Vagina (tissue), 2 donors: ENCODE data around the gene EGFR. TPM values are rescaled to one million over a fixed set of nuclear protein-coding genes. Genes with fewer than 3 reads are reported as not detected.

Experiments
- DNase-seq, 2 donors: peaks; one replicate each; pipeline ENCODE4 v3.0.0-alpha.2; 2017; ENCODE audit errors: extremely low spot score in 2 of 2
- H3K27ac ChIP-seq: fragments of 200-600 bp; sonication (generic); one replicate; pipeline ENCODE4 v1.5.1; 2019
- H3K27me3 ChIP-seq: fragments of 200-600 bp; sonication (generic); one replicate; pipeline ENCODE4 v1.5.1; 2019
- H3K36me3 ChIP-seq, 2 donors: fragments of 200-600 bp; sonication (generic); one replicate each; pipeline ENCODE4 v1.5.1; 2017 to 2019
- H3K4me1 ChIP-seq: fragments of 200-600 bp; sonication (generic); one replicate; pipeline ENCODE4 v1.5.1; 2019
- H3K4me3 ChIP-seq, 2 donors: fragments of 200-600 bp; sonication (generic); 1 replicate in 1 of 2; 2 replicates in 1 of 2; pipeline ENCODE4 v1.5.1; 2016 to 2019
- H3K9me3 ChIP-seq: fragments of 200-600 bp; sonication (generic); one replicate; pipeline ENCODE4 v1.5.1; 2019
- POLR2A ChIP-seq, 2 donors: fragments of 450-650 bp; IDR thresholded peaks; one replicate each; pipeline ENCODE4 v1.6.1; 2017; ENCODE audit warnings: antibody characterized with exemption in 2 of 2, mild to moderate bottlenecking in 2 of 2, moderate library complexity in 2 of 2
- POLR2AphosphoS5 ChIP-seq, 2 donors: sonication (generic); formaldehyde crosslinking; IDR thresholded peaks; one replicate each; pipeline ENCODE4 v1.9.0; 2017; ENCODE audit warnings: antibody characterized with exemption in 2 of 2, mild to moderate bottlenecking in 2 of 2, low read depth in 1 of 2; ENCODE audit not compliant: insufficient read depth in 1 of 2
- intact Hi-C: fragments of 100-400 bp; cut with DNase I; formaldehyde crosslinking; loops from one replicate; pipeline ENCODE4 v1.15.1; 2023
- total RNA-seq: library from RNA; depleted of rRNA; stranded (reverse); fragments of >200 nt; gene quantifications from one replicate; pipeline ENCODE4 v1.2.3, GENCODE V29; 2016
- TF ChIP-seq, protein P1 (sequence below), 3 experiments: fragments of 450-650 bp in 2 of 3; fragments of 200-600 bp in 1 of 3; sonication (generic) in 1 of 3; IDR thresholded peaks; one replicate each; pipeline ENCODE4 v1.5.1; 2017 to 2019; ENCODE audit warnings: antibody characterized with exemption in 3 of 3, mild to moderate bottlenecking in 2 of 3, moderate library complexity in 2 of 3

EGFR gene
- total RNA-seq, 1 donor from 2014 or later, result 130 TPM

DNA sequence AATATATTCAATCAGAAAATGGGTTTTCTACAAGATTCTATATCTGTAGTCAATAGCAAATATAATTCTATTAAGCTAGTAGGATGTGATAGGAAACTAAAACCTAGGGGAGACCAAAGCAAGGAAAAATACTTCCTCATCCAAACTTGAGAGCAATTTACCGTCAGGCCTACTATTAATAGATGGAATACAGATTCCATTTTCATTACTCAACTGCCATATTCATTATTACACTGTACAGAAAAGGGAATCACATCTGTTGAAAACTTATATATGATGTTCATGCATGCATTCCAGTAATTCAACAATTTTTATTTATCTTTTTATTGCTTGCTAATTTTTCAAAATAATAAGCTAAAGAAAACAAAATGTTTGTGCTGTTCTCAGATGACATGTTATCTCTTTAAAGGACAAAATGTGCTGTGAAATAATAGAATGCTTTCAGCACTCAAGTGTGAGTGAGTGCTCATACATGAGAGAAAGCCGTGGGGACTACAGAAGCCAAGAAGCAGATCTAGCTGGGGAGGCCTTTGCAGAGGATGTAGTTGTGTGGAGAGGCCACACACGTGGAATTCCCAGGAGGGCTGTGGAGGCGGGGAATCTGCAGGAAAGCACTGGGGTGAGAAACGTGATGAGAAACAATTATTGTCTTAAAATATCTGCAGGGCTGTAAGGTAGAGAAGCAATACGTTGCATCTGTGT, 110.0 kb downstream of the EGFR start:
- Histone ChIP-seq H3K36me3 (no peaks in the 10 kb centered on the region), H3K9me3 (no peaks in the 10 kb centered on the region), H3K27me3 (no peaks in the 10 kb centered on the region), H3K27ac (peak overlapping the region; percentile 91), H3K4me3 (no peak overlapping the region), H3K4me1 (peaks cover 94% of the 10 kb centered on the region)
- no peak for TF ChIP-seq POLR2A (IDR thresholded peaks at IDR 0.05)
- TF ChIP-seq, protein P1, sequence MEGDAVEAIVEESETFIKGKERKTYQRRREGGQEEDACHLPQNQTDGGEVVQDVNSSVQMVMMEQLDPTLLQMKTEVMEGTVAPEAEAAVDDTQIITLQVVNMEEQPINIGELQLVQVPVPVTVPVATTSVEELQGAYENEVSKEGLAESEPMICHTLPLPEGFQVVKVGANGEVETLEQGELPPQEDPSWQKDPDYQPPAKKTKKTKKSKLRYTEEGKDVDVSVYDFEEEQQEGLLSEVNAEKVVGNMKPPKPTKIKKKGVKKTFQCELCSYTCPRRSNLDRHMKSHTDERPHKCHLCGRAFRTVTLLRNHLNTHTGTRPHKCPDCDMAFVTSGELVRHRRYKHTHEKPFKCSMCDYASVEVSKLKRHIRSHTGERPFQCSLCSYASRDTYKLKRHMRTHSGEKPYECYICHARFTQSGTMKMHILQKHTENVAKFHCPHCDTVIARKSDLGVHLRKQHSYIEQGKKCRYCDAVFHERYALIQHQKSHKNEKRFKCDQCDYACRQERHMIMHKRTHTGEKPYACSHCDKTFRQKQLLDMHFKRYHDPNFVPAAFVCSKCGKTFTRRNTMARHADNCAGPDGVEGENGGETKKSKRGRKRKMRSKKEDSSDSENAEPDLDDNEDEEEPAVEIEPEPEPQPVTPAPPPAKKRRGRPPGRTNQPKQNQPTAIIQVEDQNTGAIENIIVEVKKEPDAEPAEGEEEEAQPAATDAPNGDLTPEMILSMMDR (IDR thresholded peaks at IDR 0.05), result no peak
- no peak for TF ChIP-seq POLR2AphosphoS5 (IDR thresholded peaks at IDR 0.05; ENCODE audit: insufficient read depth in 1 of 2, low read depth in 1 of 2)
- no peak for DNase-seq
- intact Hi-C loops, result no loop called here

GRCh38 chr7:55129541-55130394, 111.0 kb downstream of the EGFR start:
- no peak for DNase-seq
- TF ChIP-seq, protein P1 (IDR thresholded peaks at IDR 0.05), result no peak
- TF ChIP-seq POLR2AphosphoS5 (IDR thresholded peaks at IDR 0.05; ENCODE audit: insufficient read depth in 1 of 2, low read depth in 1 of 2) (no peak), POLR2A (IDR thresholded peaks at IDR 0.05) (no peak)
- Histone ChIP-seq H3K4me1 (peaks cover 96% of the 10 kb centered on the region), H3K9me3 (no peaks in the 10 kb centered on the region), H3K27me3 (no peaks in the 10 kb centered on the region), H3K27ac (peak overlapping the region; percentile 91), H3K36me3 (no peaks in the 10 kb centered on the region), H3K4me3 (no peak overlapping the region)
- intact Hi-C loops, result loop anchor here (5.0 to 10.0 kb wide), 2 partner anchors 45 to 107 kb away; no protein-coding TSS in a partner anchor

DNA sequence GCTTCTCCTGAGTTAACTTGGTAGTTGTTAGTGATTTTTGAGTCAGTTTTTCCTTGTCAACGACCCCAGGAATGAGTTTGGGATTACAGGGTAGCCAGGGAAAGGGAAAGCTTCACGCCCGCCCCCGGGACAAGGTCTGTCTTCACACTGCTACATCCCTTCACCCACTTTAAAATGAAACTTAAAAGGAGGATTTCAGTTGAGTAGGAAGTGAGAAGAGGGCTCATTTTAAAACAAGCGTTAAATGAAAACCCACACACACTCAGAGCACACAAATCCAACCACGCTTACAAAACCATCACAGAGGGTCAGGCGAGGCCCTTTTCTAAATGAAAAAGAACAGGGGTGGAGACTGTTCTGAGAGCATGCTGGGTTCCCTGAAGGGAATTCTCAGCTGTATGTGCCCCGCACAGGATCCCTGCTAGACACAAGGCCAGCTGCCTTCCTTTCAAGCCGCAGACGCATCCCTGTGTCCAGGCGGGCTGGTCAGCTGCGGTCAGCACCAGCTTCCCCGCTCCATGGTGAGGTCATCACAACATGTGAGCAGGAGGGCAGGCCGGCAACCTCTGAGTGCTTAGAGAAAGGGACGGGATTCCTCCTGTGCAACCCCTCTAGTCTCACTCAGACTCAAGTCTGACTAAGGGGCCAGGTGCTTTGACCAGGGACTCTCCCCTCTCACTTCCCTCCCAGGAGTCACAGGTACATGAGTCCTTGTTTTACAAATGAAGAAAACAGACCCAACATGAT, 111.8 kb downstream of the EGFR start:
- no peak overlapping the region for H3K4me3 ChIP-seq
- H3K9me3 ChIP-seq, result no peaks in the 10 kb centered on the region
- H3K4me1 ChIP-seq, result peaks cover 91% of the 10 kb centered on the region
- no peak for DNase-seq
- H3K27ac ChIP-seq, result peak overlapping the region; percentile 91
- TF ChIP-seq POLR2A (IDR thresholded peaks at IDR 0.05) (no peak), POLR2AphosphoS5 (IDR thresholded peaks at IDR 0.05; ENCODE audit: insufficient read depth in 1 of 2, low read depth in 1 of 2) (peak in 1 of 2 donors; percentile 71)
- intact Hi-C loops, result loop anchor here (5.0 to 10.0 kb wide), 2 partner anchors 46 to 108 kb away; no protein-coding TSS in a partner anchor
- H3K36me3 ChIP-seq, result no peaks in the 10 kb centered on the region
- no peaks in the 10 kb centered on the region for H3K27me3 ChIP-seq

DNA sequence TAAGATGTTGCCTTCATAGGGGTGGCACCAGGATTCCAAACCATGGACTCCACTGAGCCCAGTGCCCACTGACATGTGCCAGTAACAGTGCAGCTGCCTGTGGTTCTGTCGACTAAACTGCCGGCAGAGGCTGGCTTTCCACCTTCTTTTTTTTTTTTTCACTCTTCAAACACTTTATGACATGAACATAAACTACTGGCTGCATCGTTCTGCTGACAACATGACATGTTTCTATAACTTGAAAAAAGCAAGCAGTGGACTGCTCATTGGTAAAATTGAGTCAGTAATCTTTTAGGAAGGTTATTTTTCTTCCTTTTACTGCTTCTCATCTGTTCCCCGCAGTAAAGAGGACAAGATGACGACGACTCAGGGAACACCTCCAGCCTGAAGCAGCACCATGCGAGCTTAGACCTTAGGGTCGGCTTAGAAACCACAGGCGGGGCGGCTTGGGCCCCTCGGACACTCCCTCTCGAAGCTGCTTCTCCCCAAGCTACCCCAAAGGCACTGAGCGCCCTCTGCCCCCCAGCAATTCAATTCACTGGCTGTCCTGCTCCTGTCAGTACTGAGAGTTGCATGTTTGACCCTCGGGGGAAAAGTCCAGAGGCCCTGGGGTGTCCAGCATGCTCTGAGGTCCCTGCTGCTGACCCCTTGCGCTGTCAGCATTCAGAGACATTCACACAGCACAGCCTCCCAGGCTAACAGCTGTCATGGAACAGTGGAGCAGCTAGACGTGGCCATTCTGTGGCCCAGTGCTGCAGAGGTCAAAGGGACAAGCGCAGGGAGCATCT, 112.5 kb downstream of the EGFR start:
- H3K27ac ChIP-seq, result peak overlapping the region; percentile 91
- H3K27me3 ChIP-seq, result no peaks in the 10 kb centered on the region
- no peak overlapping the region for H3K4me3 ChIP-seq
- H3K4me1 ChIP-seq, result peaks cover 83% of the 10 kb centered on the region
- DNase-seq, result no peak
- H3K36me3 ChIP-seq, result no peaks in the 10 kb centered on the region
- no peak for TF ChIP-seq POLR2AphosphoS5 (IDR thresholded peaks at IDR 0.05; ENCODE audit: insufficient read depth in 1 of 2, low read depth in 1 of 2)
- TF ChIP-seq, protein P1 (IDR thresholded peaks at IDR 0.05), result no peak
- intact Hi-C loops, result loop anchor here (5.0 to 10.0 kb wide), 2 partner anchors 47 to 109 kb away; no protein-coding TSS in a partner anchor
- no peaks in the 10 kb centered on the region for H3K9me3 ChIP-seq
